Endothelial cell of umbilical vein (primary cell): ENCODE data around the gene PPFIA3. TPM values are rescaled to one million over a fixed set of nuclear protein-coding genes. Genes with fewer than 3 reads are reported as not detected.

ENCODE experiments used
- BruUV-seq: library from RNA; stranded (reverse); fragments of 400-500 nt; replicated peaks from 2 replicates; lab custom pipeline; 2021; lab: Mats Ljungman, UMichigan
- CTCF ChIA-PET: fragments of 300-600, 350-600 bp; sonication (Branson Sonifier 250); formaldehyde crosslinking; loops from one replicate; lab custom pipeline; 2021; ENCODE audit warnings: antibody characterized with exemption, inconsistent platforms; lab: Charles Lee
- POLR2A ChIA-PET: fragments of 300-600, 350-600 bp; sonication (Branson Sonifier 250); formaldehyde crosslinking; loops from one replicate; lab custom pipeline; 2021; ENCODE audit warnings: antibody characterized with exemption, inconsistent platforms; lab: Charles Lee
- DNase-seq: peaks from one replicate; pipeline ENCODE4 v3.0.0-alpha.2; 2011; ENCODE audit warnings: low read depth, low spot score
- FAIRE-seq: peaks from 2 replicates; lab custom pipeline; 2011; peaks lifted over from hg19 to GRCh38; lab: Jason Lieb, UNC
- H2AFZ ChIP-seq: 2 replicates; pipeline ENCODE4 v1.6.0; 2012; ENCODE audit warnings: low read depth, low read length, control low read depth, inconsistent platforms
- H3K27ac ChIP-seq: 2 replicates; pipeline ENCODE4 v1.5.1; 2011; ENCODE audit warnings: low read depth, mild to moderate bottlenecking, control low read depth, low read length, moderate library complexity; ENCODE audit not compliant: insufficient read depth
- H3K27me3 ChIP-seq, 2 experiments: 2 replicates each; pipeline versions ENCODE4 v1.6.0 to v1.6.1; 2011; ENCODE audit warnings: low read length in 2 of 2, mixed read lengths in 1 of 2; ENCODE audit not compliant: control insufficient read depth in 2 of 2, insufficient read depth in 2 of 2
- H3K36me3 ChIP-seq, 2 experiments: 2 replicates in 1 of 2; 3 replicates in 1 of 2; pipeline ENCODE4 v1.5.1; 2011; ENCODE audit warnings: low read length in 2 of 2, mild to moderate bottlenecking in 1 of 2, moderate library complexity in 1 of 2; ENCODE audit not compliant: control insufficient read depth in 2 of 2, insufficient read depth in 2 of 2; ENCODE audit errors: extremely low read depth in 1 of 2
- H3K4me1 ChIP-seq: 3 replicates; pipeline ENCODE4 v1.5.1; 2011; ENCODE audit warnings: mild to moderate bottlenecking, low read length; ENCODE audit not compliant: control insufficient read depth, insufficient read depth; ENCODE audit errors: extremely low read depth
- H3K4me2 ChIP-seq: 2 replicates; pipeline ENCODE4 v1.6.1; 2011; ENCODE audit warnings: low read length, control low read depth, mixed read lengths; ENCODE audit not compliant: insufficient read depth
- H3K4me3 ChIP-seq, 3 experiments: fragments of 200-600 bp in 1 of 3; sonication (generic), shearing (Covaris generic) in 1 of 3; replicated peaks in 1 of 3; 2 replicates each; pipeline ENCODE4 v1.5.1; 2011 to 2016; ENCODE audit warnings: control low read depth in 3 of 3, low read length in 3 of 3, mild to moderate bottlenecking in 2 of 3, inconsistent platforms in 1 of 3, low read depth in 1 of 3, moderate library complexity in 1 of 3; ENCODE audit not compliant: insufficient read depth in 1 of 3
- H3K79me2 ChIP-seq: 2 replicates; pipeline ENCODE4 v1.6.0; 2012; ENCODE audit warnings: low read length, inconsistent platforms; ENCODE audit not compliant: control insufficient read depth, insufficient read depth
- H3K9ac ChIP-seq: replicated peaks from 2 replicates; pipeline ENCODE3; 2011; ENCODE audit warnings: low read length, control low read depth; ENCODE audit not compliant: insufficient read depth; ENCODE audit errors: extremely low read depth
- H3K9me1 ChIP-seq: replicated peaks from 3 replicates; pipeline ENCODE4 v1.6.0; 2011; ENCODE audit warnings: mild to moderate bottlenecking, low read length; ENCODE audit not compliant: control insufficient read depth, insufficient read depth; ENCODE audit errors: extremely low read depth
- H3K9me3 ChIP-seq: replicated peaks from 2 replicates; pipeline ENCODE4 v1.5.1; 2012; ENCODE audit warnings: low read length, inconsistent platforms; ENCODE audit not compliant: control insufficient read depth, insufficient read depth
- H4K20me1 ChIP-seq: replicated peaks from 2 replicates; pipeline ENCODE3; 2011; ENCODE audit warnings: mild to moderate bottlenecking, low read length; ENCODE audit not compliant: control insufficient read depth, insufficient read depth; ENCODE audit errors: extremely low read depth
- CTCF ChIP-seq, 2 donors: IDR thresholded peaks; 1 replicate in 1 of 2; 2 replicates in 1 of 2; pipeline ENCODE4 v1.5.1; 2011; ENCODE audit warnings: low read length in 2 of 2, mild to moderate bottlenecking in 2 of 2, moderate library complexity in 2 of 2, control low read depth in 1 of 2, inconsistent platforms in 1 of 2, low read depth in 1 of 2; ENCODE audit not compliant: insufficient read depth in 1 of 2; ENCODE audit errors: extremely low read depth in 1 of 2
- EZH2 ChIP-seq: IDR thresholded peaks from 2 replicates; pipeline ENCODE4 v1.6.1; 2012; ENCODE audit warnings: borderline replicate concordance, low read depth, mild to moderate bottlenecking, moderate library complexity, low read length, inconsistent platforms; ENCODE audit not compliant: severe bottlenecking
- FOS ChIP-seq: IDR thresholded peaks from 2 replicates; pipeline ENCODE4 v1.6.1; 2011; ENCODE audit warnings: mild to moderate bottlenecking, low read length, moderate library complexity, borderline replicate concordance; ENCODE audit not compliant: insufficient read depth
- GATA2 ChIP-seq: IDR thresholded peaks from 2 replicates; pipeline ENCODE4 v1.7.0; 2011; ENCODE audit warnings: low read depth, mild to moderate bottlenecking, moderate library complexity, mixed read lengths, low read length; ENCODE audit not compliant: insufficient read length, insufficient read depth
- JUN ChIP-seq: IDR thresholded peaks from 2 replicates; pipeline ENCODE4 v1.6.1; 2011; ENCODE audit warnings: borderline replicate concordance, low read depth; ENCODE audit not compliant: insufficient read length, insufficient read depth
- MAX ChIP-seq: IDR thresholded peaks from 2 replicates; pipeline ENCODE4 v1.6.1; 2011; ENCODE audit not compliant: insufficient read depth, insufficient read length
- MYC ChIP-seq: IDR thresholded peaks from one replicate; pipeline ENCODE4 v1.6.1; 2011; ENCODE audit warnings: mild to moderate bottlenecking, low read depth, low read length
- POLR2A ChIP-seq: IDR thresholded peaks from 2 replicates; pipeline ENCODE4 v1.6.1; 2012; ENCODE audit warnings: low read depth, mild to moderate bottlenecking, control low read depth, low read length
- POLR2AphosphoS5 ChIP-seq: IDR thresholded peaks from 2 replicates; pipeline ENCODE4 v1.6.1; 2012; ENCODE audit warnings: low read depth, mild to moderate bottlenecking, control low read depth, low read length, moderate library complexity; ENCODE audit not compliant: insufficient read depth
- dilution Hi-C: fragments of 300-500 bp; cut with MboI; formaldehyde crosslinking; loops from one replicate; pipeline ENCODE4 v1.15.0; 2019; ENCODE audit warnings: low sequenced_read_pairs; ENCODE audit not compliant: extremely low pct_ligation_motif_present
- intact Hi-C: fragments of 100-400 bp; cut with micrococcal nuclease; formaldehyde crosslinking; loops from one replicate; pipeline ENCODE4 v1.10.0; 2022
- polyA plus RNA-seq, 4 experiments: library from polyadenylated mRNA; depleted of rRNA in 3 of 4; stranded (reverse) in 3 of 4; unstranded in 1 of 4; fragments of >200 nt; gene quantifications; 2 replicates each; pipeline versions ENCODE4 v1.2.1 to v1.2.3, GENCODE V29; 2011 to 2012; ENCODE audit warnings: missing spikeins in 1 of 4
- total RNA-seq: library from RNA; stranded (reverse); gene quantifications from 2 replicates; pipeline ENCODE4 v1.2.3, GENCODE V29; 2021

Gene PPFIA3
- total and polyA plus RNA-seq, 2 donors (not counting 3 experiments of a cell fraction or from before 2014, with no cell fraction given) = 1.3 to 2.0 TPM

DNA sequence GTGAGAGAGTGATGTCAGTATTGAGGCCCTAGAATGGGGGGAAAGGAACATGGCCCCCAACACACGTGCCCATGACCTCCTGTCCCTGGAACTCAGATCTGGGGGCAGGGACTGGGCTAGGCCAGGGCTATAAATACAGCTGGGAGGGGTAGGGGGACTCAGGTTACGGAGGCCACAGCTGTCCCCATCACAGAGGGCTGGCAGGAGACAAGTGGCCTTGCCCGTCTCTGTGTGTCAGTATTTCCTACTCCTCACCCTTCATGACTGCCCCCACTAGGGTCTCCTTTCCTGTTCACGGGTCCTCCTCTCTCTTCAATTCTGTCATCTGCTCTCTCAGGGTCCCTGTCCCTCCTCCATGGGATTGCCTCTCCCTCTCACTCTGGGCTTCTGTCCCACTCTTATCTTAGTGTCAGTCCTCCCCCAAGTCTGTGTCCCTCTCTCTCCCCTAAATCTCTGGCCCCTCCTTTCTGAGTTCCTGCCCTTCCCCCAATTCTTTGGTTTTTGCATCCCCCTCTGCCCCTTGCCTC, 36.5 kb downstream of the PPFIA3 start:
- DNase-seq (no peak), FAIRE-seq (no peak)
- dilution Hi-C loops = no loop called here
- Histone ChIP-seq H3K9me1 (no peaks in the 10 kb centered on the region), H2AFZ (no peak overlapping the region), H3K27ac (no peak overlapping the region), H4K20me1 (no peaks in the 10 kb centered on the region), H3K4me3 (no peak overlapping the region), H3K79me2 (no peaks in the 10 kb centered on the region), H3K9me3 (no peaks in the 10 kb centered on the region), H3K4me1 (peaks cover 12% of the 10 kb centered on the region), H3K36me3 (no peaks in the 10 kb centered on the region), H3K27me3 (peaks cover 0 to 4% of the 10 kb centered on the region in 2 experiments), H3K9ac (no peak overlapping the region), H3K4me2 (no peak overlapping the region)
- POLR2A ChIA-PET = no interaction called here
- intact Hi-C loops = loop anchor here (10.0 kb wide), 1 partner anchor 161 kb away; the partner anchor contains the start of genes GYS1 and RUVBL2
- CTCF ChIA-PET = interaction anchor here (1.2 kb wide), 1 partner anchor 43 kb away, joined by 6 read pairs; no protein-coding TSS in a partner anchor
- no TSS peak for BruUV-seq
- TF ChIP-seq POLR2AphosphoS5 (no peak), EZH2 (no peak), MAX (no peak), CTCF (IDR thresholded peaks at IDR 0.05; ENCODE audit: extremely low read depth in 1 of 2, insufficient read depth in 1 of 2, low read depth in 1 of 2, low read length in 2 of 2) (no peak), GATA2 (no peak), POLR2A (no peak), FOS (no peak), MYC (no peak), JUN (no peak)
